ENCODE data around the gene ALDH18A1. TPM values are rescaled to one million over a fixed set of nuclear protein-coding genes. Genes with fewer than 3 reads are reported as not detected.

Gene ALDH18A1
- total and polyA plus RNA-seq, 2 donors (not counting 3 experiments of a cell fraction or from before 2014, with no cell fraction given): 53.2 to 92.6 TPM

- peaks cover 0 to 7% of the 10 kb centered on the region in 2 experiments for H3K36me3 ChIP-seq (ENCODE audit: control insufficient read depth in 2 of 2, extremely low read depth in 1 of 2, insufficient read depth in 2 of 2, low read length in 2 of 2)
- no peaks in the 10 kb centered on the region for H3K4me1 ChIP-seq (ENCODE audit: control insufficient read depth, extremely low read depth, insufficient read depth, low read length)
- no peak for DNase-seq (ENCODE audit: low read depth, low spot score)
- H3K9ac ChIP-seq (replicated peaks; ENCODE audit: extremely low read depth, insufficient read depth, low read length): no peak overlapping the region
- H3K27ac ChIP-seq (ENCODE audit: insufficient read depth, low read depth, low read length): no peak overlapping the region
- intact Hi-C loops (cut with micrococcal nuclease) (no loop called here), dilution Hi-C loops (cut with MboI; ENCODE audit: extremely low pct_ligation_motif_present, low sequenced_read_pairs) (no loop called here)
- H3K79me2 ChIP-seq (ENCODE audit: control insufficient read depth, insufficient read depth, low read length): no peaks in the 10 kb centered on the region
- no peaks in the 10 kb centered on the region for H3K9me3 ChIP-seq (replicated peaks; ENCODE audit: control insufficient read depth, insufficient read depth, low read length)
- CTCF ChIA-PET: interaction anchor here (0.6 to 10.3 kb wide), 16 partner anchors 10 to 469 kb away, joined by 3 to 314 read pairs (median 4); partner anchors contain the start of gene TCTN3
- BruUV-seq (replicated peaks): no TSS peak
- no peaks in the 10 kb centered on the region for H3K9me1 ChIP-seq (replicated peaks; ENCODE audit: control insufficient read depth, extremely low read depth, insufficient read depth, low read length)
- H2AFZ ChIP-seq (ENCODE audit: low read depth, low read length): no peak overlapping the region
- POLR2A ChIA-PET: interaction anchor here (0.7 kb wide), 1 partner anchor 228 kb away, joined by 3 read pairs; no protein-coding TSS in a partner anchor
- no peak overlapping the region for H3K4me3 ChIP-seq (replicated peaks in 1 of 3; ENCODE audit: insufficient read depth in 1 of 3, low read depth in 1 of 3, low read length in 3 of 3)
- H3K4me2 ChIP-seq (ENCODE audit: insufficient read depth, low read length): no peak overlapping the region
- peaks cover 0 to 2% of the 10 kb centered on the region in 2 experiments for H3K27me3 ChIP-seq (ENCODE audit: control insufficient read depth in 2 of 2, insufficient read depth in 2 of 2, low read length in 2 of 2)
- TF ChIP-seq JUN (IDR thresholded peaks at IDR 0.05; ENCODE audit: borderline replicate concordance, insufficient read depth, insufficient read length, low read depth) (no peak), POLR2A (IDR thresholded peaks at IDR 0.05; ENCODE audit: low read depth, low read length) (no peak)
- FAIRE-seq: no peak
- no peaks in the 10 kb centered on the region for H4K20me1 ChIP-seq (replicated peaks; ENCODE audit: control insufficient read depth, extremely low read depth, insufficient read depth, low read length)
These were observed 54.1 kb downstream of the ALDH18A1 start for GRCh38 chr10:95602382-95602781.

DNA sequence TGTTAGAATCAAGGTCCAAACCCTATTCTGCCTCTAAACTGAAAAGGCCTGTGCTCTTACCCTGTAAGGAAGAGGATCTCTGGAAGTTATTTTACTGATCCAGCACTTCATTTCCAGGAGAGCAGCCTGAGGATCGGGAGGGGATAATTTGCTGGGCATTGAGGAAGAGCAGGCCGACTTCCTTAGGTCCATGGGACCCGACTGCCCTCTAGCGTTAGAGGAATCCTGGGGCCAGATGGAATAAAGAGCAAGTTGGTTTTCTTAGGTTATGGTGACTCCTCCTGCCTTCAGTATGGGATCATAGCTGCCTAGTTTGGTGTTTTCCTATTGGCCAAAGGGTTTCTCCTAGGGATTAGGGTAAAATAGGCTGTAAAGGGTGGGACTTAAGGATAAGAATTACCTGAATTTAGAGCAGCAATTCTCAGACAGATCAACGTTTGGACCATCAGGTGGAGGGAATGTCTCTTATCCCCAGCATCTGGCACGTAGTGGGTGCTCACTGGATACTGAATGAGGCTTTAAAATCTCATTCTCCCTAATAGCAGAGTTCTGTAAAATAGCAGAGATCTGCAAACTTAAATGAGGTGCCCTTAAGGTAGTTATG lies 55.3 kb downstream of the ALDH18A1 start:
- H3K79me2 ChIP-seq (ENCODE audit: control insufficient read depth, insufficient read depth, low read length): no peaks in the 10 kb centered on the region
- H3K4me3 ChIP-seq (replicated peaks in 1 of 3; ENCODE audit: insufficient read depth in 1 of 3, low read depth in 1 of 3, low read length in 3 of 3): no peak overlapping the region
- ChIA-PET CTCF (interaction anchor here (0.6 to 10.3 kb wide), 29 partner anchors 11 to 468 kb away, joined by 3 to 314 read pairs (median 4); partner anchors contain the start of gene TCTN3), POLR2A (interaction anchor here (1.3 kb wide), 1 partner anchor 169 kb away, joined by 4 read pairs; no protein-coding TSS in a partner anchor)
- H3K36me3 ChIP-seq (ENCODE audit: control insufficient read depth in 2 of 2, extremely low read depth in 1 of 2, insufficient read depth in 2 of 2, low read length in 2 of 2): peaks cover 0 to 3% of the 10 kb centered on the region in 2 experiments
- dilution Hi-C loops (cut with MboI; ENCODE audit: extremely low pct_ligation_motif_present, low sequenced_read_pairs) (no loop called here), intact Hi-C loops (cut with micrococcal nuclease) (loop anchor here (1.0 kb wide), 6 partner anchors 40 to 468 kb away; partner anchors contain the start of gene SORBS1)
- no peak overlapping the region for H3K4me2 ChIP-seq (ENCODE audit: insufficient read depth, low read length)
- no peak overlapping the region for H2AFZ ChIP-seq (ENCODE audit: low read depth, low read length)
- no peaks in the 10 kb centered on the region for H3K4me1 ChIP-seq (ENCODE audit: control insufficient read depth, extremely low read depth, insufficient read depth, low read length)
- peaks cover 0 to 7% of the 10 kb centered on the region in 2 experiments for H3K27me3 ChIP-seq (ENCODE audit: control insufficient read depth in 2 of 2, insufficient read depth in 2 of 2, low read length in 2 of 2)
- TF ChIP-seq CTCF (IDR thresholded peaks at IDR 0.05; ENCODE audit: extremely low read depth in 1 of 2, insufficient read depth in 1 of 2, low read depth in 1 of 2, low read length in 2 of 2) (peak; percentile 90 to 96), MYC (IDR thresholded peaks at IDR 0.05; ENCODE audit: low read depth, low read length) (no peak)
- H3K27ac ChIP-seq (ENCODE audit: insufficient read depth, low read depth, low read length): no peak overlapping the region
- no peaks in the 10 kb centered on the region for H3K9me3 ChIP-seq (replicated peaks; ENCODE audit: control insufficient read depth, insufficient read depth, low read length)
- no peaks in the 10 kb centered on the region for H4K20me1 ChIP-seq (replicated peaks; ENCODE audit: control insufficient read depth, extremely low read depth, insufficient read depth, low read length)
- H3K9ac ChIP-seq (replicated peaks; ENCODE audit: extremely low read depth, insufficient read depth, low read length): no peak overlapping the region
- no TSS peak for BruUV-seq (replicated peaks)
- H3K9me1 ChIP-seq (replicated peaks; ENCODE audit: control insufficient read depth, extremely low read depth, insufficient read depth, low read length): no peaks in the 10 kb centered on the region
- DNase-seq (ENCODE audit: low read depth, low spot score) (peak; percentile 89), FAIRE-seq (peak; percentile 97)
